ENCODE results near the gene TSPAN8.
"Not testable (repeated sequence)": the region's sequence is repeated elsewhere in the genome, so short reads cannot be mapped to it uniquely, and the experiment has no call there.

Gene TSPAN8

DNA sequence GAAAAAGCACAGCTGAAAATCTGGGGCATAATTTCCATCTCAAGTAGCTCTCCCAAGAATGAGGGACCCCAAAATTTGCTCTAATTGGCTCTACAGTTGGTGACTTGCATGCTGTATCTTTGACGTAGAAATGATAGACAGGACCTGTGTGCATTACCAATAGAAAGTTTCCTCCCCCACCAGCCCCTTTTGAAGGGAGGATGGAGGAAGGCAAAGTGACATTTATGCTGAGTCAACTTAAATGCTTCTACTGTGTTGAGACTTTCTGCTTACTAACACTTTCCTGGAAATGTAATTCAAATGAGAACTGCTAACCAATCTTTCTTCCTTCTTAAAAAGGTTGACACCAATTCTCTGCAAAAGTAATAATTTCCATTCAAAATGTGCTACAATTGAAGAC is 31.9 kb downstream of the TSPAN8 start:
- no peak overlapping the region for H3K18ac ChIP-seq (ENCODE audit: low read length)
- H3K56ac ChIP-seq (ENCODE audit: low read length), result no peak overlapping the region
- H4K5ac ChIP-seq (ENCODE audit: low read length), result no peak overlapping the region
- no peaks in the 10 kb centered on the region for H3K36me3 ChIP-seq (ENCODE audit: control insufficient read depth, insufficient read depth, low read length)
- no peak overlapping the region for H3K4ac ChIP-seq (ENCODE audit: low read depth, low read length)
- no peak overlapping the region for H3K4me3 ChIP-seq (ENCODE audit: low read length)
- no peak overlapping the region for H3K4me2 ChIP-seq (ENCODE audit: low read length)
- H2BK120ac ChIP-seq (ENCODE audit: low read depth, low read length), result no peak overlapping the region
- H3K27ac ChIP-seq (ENCODE audit: low read depth, low read length), result no peak overlapping the region
- H4K8ac ChIP-seq (ENCODE audit: low read depth, low read length), result no peak overlapping the region
- no peak overlapping the region for H2BK5ac ChIP-seq (ENCODE audit: low read length)
- H2AK5ac ChIP-seq (ENCODE audit: low read length), result no peak overlapping the region
- no peak overlapping the region for H2BK15ac ChIP-seq (replicated peaks; ENCODE audit: low read depth)
- H3K4me1 ChIP-seq (ENCODE audit: control insufficient read depth, low read depth, low read length), result no peaks in the 10 kb centered on the region
- no peak overlapping the region for H3K23ac ChIP-seq (ENCODE audit: low read length)
- no peaks in the 10 kb centered on the region for H3K27me3 ChIP-seq (ENCODE audit: insufficient read depth, low read length, poor library complexity)
- WGBS (ENCODE audit: extremely low coverage, insufficient coverage, low lambda C conversion rate), result no CpG with 5 or more reads among the region's 1 CpG
- H3K9ac ChIP-seq (ENCODE audit: low read length), result no peak overlapping the region
- DNase-seq, result no peak
- no peaks in the 10 kb centered on the region for H3K79me1 ChIP-seq (ENCODE audit: low read length)
- H3K79me2 ChIP-seq (ENCODE audit: control insufficient read depth, insufficient read depth, low read length), result no peaks in the 10 kb centered on the region

DNA sequence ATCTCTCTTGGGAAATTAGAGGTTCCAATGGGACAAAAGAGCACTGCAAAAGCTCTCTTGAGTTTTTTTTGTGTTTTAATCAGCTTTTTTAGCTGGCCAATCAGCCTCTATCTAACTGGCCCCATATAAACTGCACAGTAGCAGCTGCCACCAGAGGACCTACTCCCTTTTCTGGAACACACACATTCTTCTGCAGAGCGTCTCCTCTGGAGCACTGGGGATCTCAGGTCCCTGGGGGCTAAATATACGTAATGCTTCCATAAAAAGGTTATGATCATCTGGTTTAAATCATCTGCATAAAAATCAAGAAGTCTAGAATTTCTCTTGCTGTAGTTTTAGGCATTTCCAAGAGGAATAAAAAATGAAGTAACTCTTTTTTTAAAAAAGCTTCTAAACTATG is 32.3 kb downstream of the TSPAN8 start:
- Histone ChIP-seq H3K4me3 (ENCODE audit: low read length) (no peak overlapping the region), H3K27ac (ENCODE audit: low read depth, low read length) (no peak overlapping the region), H2AK5ac (ENCODE audit: low read length) (no peak overlapping the region), H3K79me1 (ENCODE audit: low read length) (no peaks in the 10 kb centered on the region), H3K18ac (ENCODE audit: low read length) (no peak overlapping the region), H3K9ac (ENCODE audit: low read length) (no peak overlapping the region), H3K4me1 (ENCODE audit: control insufficient read depth, low read depth, low read length) (no peaks in the 10 kb centered on the region), H3K4ac (ENCODE audit: low read depth, low read length) (no peak overlapping the region), H2BK5ac (ENCODE audit: low read length) (no peak overlapping the region), H3K23ac (ENCODE audit: low read length) (no peak overlapping the region), H3K79me2 (ENCODE audit: control insufficient read depth, insufficient read depth, low read length) (no peaks in the 10 kb centered on the region), H2BK120ac (ENCODE audit: low read depth, low read length) (no peak overlapping the region), H3K27me3 (ENCODE audit: insufficient read depth, low read length, poor library complexity) (no peaks in the 10 kb centered on the region), H3K56ac (ENCODE audit: low read length) (no peak overlapping the region), H2BK15ac (replicated peaks; ENCODE audit: low read depth) (no peak overlapping the region), H3K4me2 (ENCODE audit: low read length) (no peak overlapping the region), H4K5ac (ENCODE audit: low read length) (no peak overlapping the region), H4K8ac (ENCODE audit: low read depth, low read length) (no peak overlapping the region), H3K36me3 (ENCODE audit: control insufficient read depth, insufficient read depth, low read length) (no peaks in the 10 kb centered on the region)
- DNase-seq, result no peak
- WGBS (ENCODE audit: extremely low coverage, insufficient coverage, low lambda C conversion rate), result no CpG with 5 or more reads among the region's 2 CpGs

DNA sequence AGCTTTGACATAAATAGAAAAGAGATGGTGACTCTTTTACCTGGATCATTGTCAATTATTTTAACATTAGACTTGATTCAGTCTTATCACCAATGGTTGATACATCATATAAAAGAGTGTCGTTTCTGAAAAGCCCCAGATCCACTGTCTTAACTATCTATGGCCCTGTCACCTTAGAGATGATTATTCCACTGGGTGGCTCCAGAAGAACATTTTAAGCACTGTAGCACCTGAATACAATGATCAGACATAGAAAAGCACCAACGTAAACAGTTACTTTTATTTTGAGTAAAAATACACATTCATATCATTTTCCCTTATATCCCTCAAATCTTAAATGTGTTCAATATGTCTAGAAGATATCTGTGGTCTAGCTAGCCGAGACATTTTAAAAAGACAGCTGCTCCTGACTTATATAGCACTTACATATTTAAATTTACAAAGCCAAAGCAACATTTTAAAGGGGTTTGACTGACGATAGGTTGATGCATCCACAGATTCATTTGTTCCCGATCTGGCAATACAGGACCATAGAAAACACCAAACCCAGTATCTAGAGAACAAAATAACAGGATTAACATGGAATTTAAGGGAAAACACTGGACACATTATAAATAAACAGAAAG is 32.9 kb downstream of the TSPAN8 start:
- Histone ChIP-seq H3K4me3 (ENCODE audit: low read length) (no peak overlapping the region), H3K56ac (ENCODE audit: low read length) (no peak overlapping the region)
- WGBS (ENCODE audit: extremely low coverage, insufficient coverage, low lambda C conversion rate), result 100% methylated on average over 1 of the region's 5 CpGs

DNA sequence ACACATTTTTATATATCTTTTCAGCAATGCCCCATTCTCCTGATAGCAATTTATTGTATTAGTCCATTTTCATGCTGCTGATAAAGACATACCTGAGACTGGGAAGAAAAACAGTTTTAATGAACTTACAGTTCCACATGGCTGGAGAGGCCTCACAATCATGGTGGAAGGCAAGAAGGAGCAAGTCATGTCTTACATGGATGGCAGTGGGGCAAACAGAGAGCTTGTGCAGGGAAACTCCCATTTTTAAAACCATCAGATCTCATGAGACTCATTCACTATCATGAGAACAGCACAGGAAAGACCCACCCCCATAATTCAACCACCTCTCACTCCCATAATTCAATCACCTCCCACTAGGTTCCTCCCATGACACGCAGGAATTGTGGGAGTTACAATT is 44.7 kb downstream of the TSPAN8 start:
- H3K4me1 ChIP-seq (ENCODE audit: control insufficient read depth, low read depth, low read length); H2BK5ac ChIP-seq (ENCODE audit: low read length); H3K27ac ChIP-seq (ENCODE audit: low read depth, low read length); H2BK15ac ChIP-seq (replicated peaks; ENCODE audit: low read depth); H4K8ac ChIP-seq (ENCODE audit: low read depth, low read length); H3K36me3 ChIP-seq (ENCODE audit: control insufficient read depth, insufficient read depth, low read length); H3K23ac ChIP-seq (ENCODE audit: low read length); H3K79me1 ChIP-seq (ENCODE audit: low read length); H4K5ac ChIP-seq (ENCODE audit: low read length); H2AK5ac ChIP-seq (ENCODE audit: low read length); H2BK120ac ChIP-seq (ENCODE audit: low read depth, low read length); H3K56ac ChIP-seq (ENCODE audit: low read length); H3K4ac ChIP-seq (ENCODE audit: low read depth, low read length); H3K18ac ChIP-seq (ENCODE audit: low read length); H3K4me2 ChIP-seq (ENCODE audit: low read length); H3K79me2 ChIP-seq (ENCODE audit: control insufficient read depth, insufficient read depth, low read length); H3K27me3 ChIP-seq (ENCODE audit: insufficient read depth, low read length, poor library complexity); DNase-seq; H3K4me3 ChIP-seq (ENCODE audit: low read length); H3K9ac ChIP-seq (ENCODE audit: low read length): not testable (repeated sequence)
- WGBS (ENCODE audit: extremely low coverage, insufficient coverage, low lambda C conversion rate), result no CpG with 5 or more reads among the region's 1 CpG

More for the DNA sequence above, 32.9 kb downstream of the TSPAN8 start:
- Histone ChIP-seq H3K23ac (ENCODE audit: low read length) (no peak overlapping the region), H2BK120ac (ENCODE audit: low read depth, low read length) (no peak overlapping the region), H3K4me1 (ENCODE audit: control insufficient read depth, low read depth, low read length) (no peaks in the 10 kb centered on the region), H4K8ac (ENCODE audit: low read depth, low read length) (no peak overlapping the region), H2BK5ac (ENCODE audit: low read length) (no peak overlapping the region), H3K4me2 (ENCODE audit: low read length) (no peak overlapping the region), H3K4ac (ENCODE audit: low read depth, low read length) (no peak overlapping the region), H2BK15ac (replicated peaks; ENCODE audit: low read depth) (no peak overlapping the region), H4K5ac (ENCODE audit: low read length) (no peak overlapping the region), H3K79me2 (ENCODE audit: control insufficient read depth, insufficient read depth, low read length) (no peaks in the 10 kb centered on the region), H2AK5ac (ENCODE audit: low read length) (no peak overlapping the region), H3K27ac (ENCODE audit: low read depth, low read length) (no peak overlapping the region), H3K18ac (ENCODE audit: low read length) (no peak overlapping the region), H3K36me3 (ENCODE audit: control insufficient read depth, insufficient read depth, low read length) (no peaks in the 10 kb centered on the region), H3K9ac (ENCODE audit: low read length) (no peak overlapping the region), H3K79me1 (ENCODE audit: low read length) (no peaks in the 10 kb centered on the region), H3K27me3 (ENCODE audit: insufficient read depth, low read length, poor library complexity) (no peaks in the 10 kb centered on the region)
- no peak for DNase-seq

DNA sequence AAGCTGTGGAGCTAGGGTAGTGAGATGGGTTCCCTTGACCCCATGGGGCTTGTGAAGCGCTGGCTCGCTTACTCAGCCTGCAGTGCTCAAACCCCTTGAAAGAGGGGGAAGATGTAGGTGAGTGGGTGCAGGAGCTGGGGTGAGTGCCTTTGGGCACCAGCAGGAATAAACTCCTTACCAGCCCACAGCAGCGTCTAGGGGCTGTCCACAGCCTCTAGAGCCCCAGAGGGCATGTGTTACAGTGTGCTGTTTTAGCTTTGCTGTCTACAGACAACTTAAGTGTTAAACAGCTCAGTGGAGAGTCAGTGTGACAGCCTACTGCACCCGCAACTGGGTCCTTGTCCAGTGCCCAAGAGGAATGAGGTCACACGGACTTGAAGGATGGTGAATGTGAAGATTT is 48.0 kb downstream of the TSPAN8 start:
- no peak overlapping the region for H3K23ac ChIP-seq (ENCODE audit: low read length)

DNA sequence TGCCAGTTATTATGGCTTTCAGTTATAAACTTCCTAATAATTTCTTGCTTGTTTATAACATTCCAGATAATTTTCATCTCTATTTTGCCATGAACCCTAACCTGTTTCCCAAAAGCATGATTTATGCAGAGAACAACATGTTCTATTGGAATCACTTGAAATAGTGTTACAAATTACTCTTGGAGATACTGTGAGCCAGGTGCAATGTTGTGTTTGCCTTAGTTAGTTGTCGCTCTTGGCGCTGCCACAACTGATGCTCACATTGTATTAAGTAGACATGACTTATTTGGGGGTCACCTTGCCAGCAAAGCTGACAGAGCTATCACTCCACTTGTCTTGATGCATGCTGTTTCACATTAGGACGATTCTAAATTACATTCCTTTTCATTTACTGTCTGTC is 49.4 kb downstream of the TSPAN8 start:
- no peak overlapping the region for H3K4ac ChIP-seq (ENCODE audit: low read depth, low read length)
- no peak overlapping the region for H3K56ac ChIP-seq (ENCODE audit: low read length)
- H3K79me2 ChIP-seq (ENCODE audit: control insufficient read depth, insufficient read depth, low read length), result no peaks in the 10 kb centered on the region
- H3K27me3 ChIP-seq (ENCODE audit: insufficient read depth, low read length, poor library complexity), result no peaks in the 10 kb centered on the region
- no peaks in the 10 kb centered on the region for H3K79me1 ChIP-seq (ENCODE audit: low read length)
- H2AK5ac ChIP-seq (ENCODE audit: low read length), result no peak overlapping the region
- no peak overlapping the region for H4K5ac ChIP-seq (ENCODE audit: low read length)
- WGBS (ENCODE audit: extremely low coverage, insufficient coverage, low lambda C conversion rate), result no CpG with 5 or more reads among the region's 3 CpGs
- H2BK15ac ChIP-seq (replicated peaks; ENCODE audit: low read depth), result no peak overlapping the region
- H3K4me1 ChIP-seq (ENCODE audit: control insufficient read depth, low read depth, low read length), result no peaks in the 10 kb centered on the region
- H2BK5ac ChIP-seq (ENCODE audit: low read length), result no peak overlapping the region
- no peaks in the 10 kb centered on the region for H3K36me3 ChIP-seq (ENCODE audit: control insufficient read depth, insufficient read depth, low read length)
- H2BK120ac ChIP-seq (ENCODE audit: low read depth, low read length), result no peak overlapping the region
- H4K8ac ChIP-seq (ENCODE audit: low read depth, low read length), result no peak overlapping the region
- H3K4me3 ChIP-seq (ENCODE audit: low read length), result no peak overlapping the region
- H3K23ac ChIP-seq (ENCODE audit: low read length), result no peak overlapping the region
- no peak overlapping the region for H3K18ac ChIP-seq (ENCODE audit: low read length)
- DNase-seq, result no peak
- H3K27ac ChIP-seq (ENCODE audit: low read depth, low read length), result no peak overlapping the region
- H3K9ac ChIP-seq (ENCODE audit: low read length), result no peak overlapping the region
- no peak overlapping the region for H3K4me2 ChIP-seq (ENCODE audit: low read length)

More for the DNA sequence above, 48.0 kb downstream of the TSPAN8 start:
- no peak overlapping the region for H2BK5ac ChIP-seq (ENCODE audit: low read length)
- H3K79me1 ChIP-seq (ENCODE audit: low read length), result no peaks in the 10 kb centered on the region
- H3K56ac ChIP-seq (ENCODE audit: low read length), result no peak overlapping the region
- H3K27me3 ChIP-seq (ENCODE audit: insufficient read depth, low read length, poor library complexity), result no peaks in the 10 kb centered on the region
- no peak overlapping the region for H3K9ac ChIP-seq (ENCODE audit: low read length)
- no peak overlapping the region for H3K18ac ChIP-seq (ENCODE audit: low read length)
- no peak overlapping the region for H2AK5ac ChIP-seq (ENCODE audit: low read length)
- no peak overlapping the region for H3K4ac ChIP-seq (ENCODE audit: low read depth, low read length)
- no peaks in the 10 kb centered on the region for H3K36me3 ChIP-seq (ENCODE audit: control insufficient read depth, insufficient read depth, low read length)
- no peak overlapping the region for H2BK15ac ChIP-seq (replicated peaks; ENCODE audit: low read depth)
- no peak overlapping the region for H4K5ac ChIP-seq (ENCODE audit: low read length)
- H2BK120ac ChIP-seq (ENCODE audit: low read depth, low read length), result no peak overlapping the region
- H3K27ac ChIP-seq (ENCODE audit: low read depth, low read length), result no peak overlapping the region
- H4K8ac ChIP-seq (ENCODE audit: low read depth, low read length), result no peak overlapping the region
- no CpG with 5 or more reads among the region's 5 CpGs for WGBS (ENCODE audit: extremely low coverage, insufficient coverage, low lambda C conversion rate)
- H3K4me2 ChIP-seq (ENCODE audit: low read length), result no peak overlapping the region
- DNase-seq, result no peak
- no peaks in the 10 kb centered on the region for H3K4me1 ChIP-seq (ENCODE audit: control insufficient read depth, low read depth, low read length)
- no peaks in the 10 kb centered on the region for H3K79me2 ChIP-seq (ENCODE audit: control insufficient read depth, insufficient read depth, low read length)
- no peak overlapping the region for H3K4me3 ChIP-seq (ENCODE audit: low read length)
